ENCODE data around the gene ANKRD42. TPM values are rescaled to one million over a fixed set of nuclear protein-coding genes. Genes with fewer than 3 reads are reported as not detected.

The ANKRD42 gene
- polyA plus RNA-seq, 1 of the 3 experiments (the other 2 are of a cell fraction), result 13.3 TPM

GRCh38 chr11:83193315-83194280, at the start of gene ANKRD42 (continued):
- TF ChIP-seq RFX5 (IDR thresholded peaks at IDR 0.05; ENCODE audit: low read length), result no peak

GRCh38 chr11:83147895-83148294, 45.6 kb upstream of the ANKRD42 start:
- CTCF ChIA-PET, result no interaction called here
- H3K9ac ChIP-seq, result no peak overlapping the region
- no peaks in the 10 kb centered on the region for H4K20me1 ChIP-seq (ENCODE audit: insufficient read depth)
- H3K4me2 ChIP-seq, result no peak overlapping the region
- H3K9me3 ChIP-seq, result no peaks in the 10 kb centered on the region
- H3K4me1 ChIP-seq (ENCODE audit: control insufficient read depth in 1 of 2, insufficient read depth in 2 of 2, low read depth in 1 of 2, low read length in 1 of 2), result no peaks in the 10 kb centered on the region
- H2AFZ ChIP-seq (ENCODE audit: low read depth), result 0 out of 2 replicates have a peak overlapping the region, but pooled peaks have one; percentile 11
- H3K36me3 ChIP-seq (replicated peaks in 1 of 2; ENCODE audit: control insufficient read depth in 1 of 2, insufficient read depth in 2 of 2, low read length in 1 of 2), result no peaks in the 10 kb centered on the region
- TF ChIP-seq NRF1 (IDR thresholded peaks at IDR 0.05; ENCODE audit: low read depth, low read length) (no peak), TCF12 (IDR thresholded peaks at IDR 0.05) (no peak), MAX (IDR thresholded peaks at IDR 0.05; ENCODE audit: low read depth) (no peak)
- no peaks in the 10 kb centered on the region for H3K79me2 ChIP-seq (ENCODE audit: insufficient read depth)
- no peaks in the 10 kb centered on the region for H3F3A ChIP-seq (replicated peaks; ENCODE audit: insufficient read depth)
- no peak overlapping the region for H3K27ac ChIP-seq (ENCODE audit: low read depth in 2 of 2, low read length in 1 of 2)
- WGBS (ENCODE audit: low lambda C conversion rate), result 82% methylated on average over 4 of the region's 4 CpGs
- H3K9me2 ChIP-seq, result no peaks in the 10 kb centered on the region
- POLR2A ChIA-PET, result no interaction called here
- no peaks in the 10 kb centered on the region for H3K27me3 ChIP-seq (ENCODE audit: insufficient read depth)
- H3K4me3 ChIP-seq (ENCODE audit: low read depth in 2 of 2, low read length in 1 of 2), result no peak overlapping the region
- DNase-seq, result no peak

- H2AFZ ChIP-seq (ENCODE audit: low read depth), result 0 out of 2 replicates have a peak overlapping the region, but pooled peaks have one; percentile 22
- H3F3A ChIP-seq (replicated peaks; ENCODE audit: insufficient read depth), result peaks cover 6% of the 10 kb centered on the region
- no peak overlapping the region for H3K9ac ChIP-seq
- H3K4me3 ChIP-seq (ENCODE audit: low read depth in 2 of 2, low read length in 1 of 2), result no peak overlapping the region
- no peaks in the 10 kb centered on the region for H3K9me2 ChIP-seq
- H3K27me3 ChIP-seq (ENCODE audit: insufficient read depth), result no peaks in the 10 kb centered on the region
- TF ChIP-seq RXRA (IDR thresholded peaks at IDR 0.05; ENCODE audit: borderline replicate concordance, low read depth) (no peak), MAX (IDR thresholded peaks at IDR 0.05; ENCODE audit: low read depth) (no peak), RFX5 (IDR thresholded peaks at IDR 0.05; ENCODE audit: low read length) (no peak), IRF3 (IDR thresholded peaks at IDR 0.05; ENCODE audit: low read depth, low read length) (no peak), TAF1 (IDR thresholded peaks at IDR 0.05; ENCODE audit: borderline replicate concordance, low read depth, low read length) (no peak), GATA2 (CRISPR knock-in tag; IDR thresholded peaks at IDR 0.05) (no peak), EP300 (IDR thresholded peaks at IDR 0.05; ENCODE audit: borderline replicate concordance in 1 of 2, low read depth in 1 of 2, low read length in 1 of 2) (no peak), MEF2A (IDR thresholded peaks at IDR 0.05; ENCODE audit: borderline replicate concordance, low read depth) (no peak), POLR2AphosphoS5 (IDR thresholded peaks at IDR 0.05; ENCODE audit: low read depth, low read length) (no peak), JUND (IDR thresholded peaks at IDR 0.05) (no peak), REST (IDR thresholded peaks at IDR 0.05; ENCODE audit: low read depth, low read length) (no peak), FOXJ3 (CRISPR knock-in tag; IDR thresholded peaks at IDR 0.05) (no peak), MXI1 (IDR thresholded peaks at IDR 0.05; ENCODE audit: low read depth, low read length) (no peak), ZBTB33 (IDR thresholded peaks at IDR 0.05; ENCODE audit: borderline replicate concordance, low read depth) (no peak)
- DNase-seq, result no peak
- no peak overlapping the region for H3K27ac ChIP-seq (ENCODE audit: low read depth in 2 of 2, low read length in 1 of 2)
- H3K9me3 ChIP-seq, result no peaks in the 10 kb centered on the region
- ChIA-PET POLR2A (interaction anchor here (0.6 kb wide), 1 partner anchor 133 kb away, joined by 4 read pairs; no protein-coding TSS in a partner anchor), CTCF (no interaction called here)
- H3K4me1 ChIP-seq (ENCODE audit: control insufficient read depth in 1 of 2, insufficient read depth in 2 of 2, low read depth in 1 of 2, low read length in 1 of 2), result no peaks in the 10 kb centered on the region
- no peak overlapping the region for H3K4me2 ChIP-seq
- H4K20me1 ChIP-seq (ENCODE audit: insufficient read depth), result no peaks in the 10 kb centered on the region
- H3K79me2 ChIP-seq (ENCODE audit: insufficient read depth), result no peaks in the 10 kb centered on the region
- WGBS (ENCODE audit: low lambda C conversion rate), result 95% methylated on average over 2 of the region's 2 CpGs
- H3K36me3 ChIP-seq (replicated peaks in 1 of 2; ENCODE audit: control insufficient read depth in 1 of 2, insufficient read depth in 2 of 2, low read length in 1 of 2), result no peaks in the 10 kb centered on the region
Measured at GRCh38 chr11:83150450-83150849, 43.1 kb upstream of the ANKRD42 start.
